Hindlimb muscle (tissue), 1 donor: Measurements from ENCODE around the gene ACAT2. TPM values are rescaled to one million over a fixed set of nuclear protein-coding genes. Genes with fewer than 3 reads are reported as not detected.
A peak's percentile ranks its signal among the peaks of the same experiment; 100 is the strongest.
"Not testable (repeated sequence)": the region's sequence is repeated elsewhere in the genome, so short reads cannot be mapped to it uniquely, and the experiment has no call there.

ENCODE experiments used
- DNase-seq: peaks from one replicate; pipeline ENCODE4 v3.0.0-alpha.2; 2013
- polyA plus RNA-seq: library from polyadenylated mRNA; unstranded; fragments of 120-200 nt; gene quantifications from one replicate; pipeline ENCODE4 v1.2.1, GENCODE V29; 2013; ENCODE audit not compliant: insufficient read length

ACAT2 gene
- polyA plus RNA-seq, 1 donor = 15.1 TPM

- not testable (repeated sequence) for DNase-seq
These were observed 29.3 kb upstream of the ACAT2 start for GRCh38 chr6:159732550-159732949.

- not testable (repeated sequence) for DNase-seq
These were observed 28.4 kb upstream of the ACAT2 start for GRCh38 chr6:159733395-159733794.

- DNase-seq = no peak
These were observed 24.9 kb upstream of the ACAT2 start for GRCh38 chr6:159736908-159737307.

GRCh38 chr6:159739341-159739740, 22.5 kb upstream of the ACAT2 start:
- DNase-seq = no peak

GRCh38 chr6:159742165-159742564, 19.7 kb upstream of the ACAT2 start:
- no peak for DNase-seq

- DNase-seq = no peak
These were observed 16.8 kb upstream of the ACAT2 start for GRCh38 chr6:159745081-159745480.

GRCh38 chr6:159746759-159747158, 15.1 kb upstream of the ACAT2 start:
- no peak for DNase-seq

GRCh38 chr6:159748127-159748526, 13.7 kb upstream of the ACAT2 start:
- DNase-seq = not testable (repeated sequence)

- DNase-seq = no peak
These were observed 10.4 kb upstream of the ACAT2 start for GRCh38 chr6:159751448-159751847.

- no peak for DNase-seq
These were observed 8.6 kb upstream of the ACAT2 start for GRCh38 chr6:159753081-159753872.

GRCh38 chr6:159754401-159754800, 7.4 kb upstream of the ACAT2 start:
- DNase-seq = no peak

GRCh38 chr6:159754959-159755914, 6.6 kb upstream of the ACAT2 start:
- peak; percentile 7 for DNase-seq

GRCh38 chr6:159756508-159756907, 5.3 kb upstream of the ACAT2 start:
- DNase-seq = no peak

- DNase-seq = no peak
These were observed 3.5 kb upstream of the ACAT2 start for GRCh38 chr6:159758031-159759001.

- DNase-seq = no peak
These were observed 2.2 kb upstream of the ACAT2 start for GRCh38 chr6:159759645-159760044.

- DNase-seq = no peak
These were observed 1.2 kb upstream of the ACAT2 start for GRCh38 chr6:159760602-159761057.

- DNase-seq = peak; percentile 26
These were observed 544 bp upstream of the ACAT2 start for GRCh38 chr6:159761129-159761872.

GRCh38 chr6:159762681-159763293, 942 bp downstream of the ACAT2 start:
- peak; percentile 6 for DNase-seq

GRCh38 chr6:159766906-159767305, 5.1 kb downstream of the ACAT2 start:
- DNase-seq = no peak

- no peak for DNase-seq
These were observed 7.6 kb downstream of the ACAT2 start for GRCh38 chr6:159769470-159769869.

GRCh38 chr6:159772196-159772595, 10.4 kb downstream of the ACAT2 start:
- no peak for DNase-seq
